GM19372 (cell line): ENCODE data around the gene TMEM151A.
"Not testable (repeated sequence)": the region's sequence is repeated elsewhere in the genome, so short reads cannot be mapped to it uniquely, and the experiment has no call there.

Experiments used
- ATAC-seq: cut with Tn5 transposase; IDR thresholded peaks from one replicate; pipeline ENCODE4 v1.9.1; 2021; ENCODE audit warnings: mild to moderate bottlenecking, low read depth, moderate library complexity; ENCODE audit not compliant: unreplicated experiment

Gene TMEM151A

GRCh38 chr11:66320289-66320688 is 28.6 kb downstream of the TMEM151A start:
- ATAC-seq: not testable (repeated sequence)

- ATAC-seq: not testable (repeated sequence)
Measured at GRCh38 chr11:66320748-66321147, 29.1 kb downstream of the TMEM151A start.

GRCh38 chr11:66321606-66322005 is 29.9 kb downstream of the TMEM151A start:
- ATAC-seq: no peak

GRCh38 chr11:66322732-66323427 is 31.2 kb downstream of the TMEM151A start:
- no peak for ATAC-seq

GRCh38 chr11:66323684-66324083 is 32.0 kb downstream of the TMEM151A start:
- ATAC-seq: no peak

GRCh38 chr11:66324664-66325063 is 33.0 kb downstream of the TMEM151A start:
- no peak for ATAC-seq

GRCh38 chr11:66325263-66325671 is 33.6 kb downstream of the TMEM151A start:
- no peak for ATAC-seq

- no peak for ATAC-seq
Measured at GRCh38 chr11:66326261-66327111, 34.8 kb downstream of the TMEM151A start.

- no peak for ATAC-seq
Measured at GRCh38 chr11:66327171-66328030, 35.7 kb downstream of the TMEM151A start.

GRCh38 chr11:66328031-66328301 is 36.3 kb downstream of the TMEM151A start:
- no peak for ATAC-seq

GRCh38 chr11:66328302-66329144 is 36.8 kb downstream of the TMEM151A start:
- ATAC-seq: no peak

- ATAC-seq: no peak
Measured at GRCh38 chr11:66329165-66329673, 37.5 kb downstream of the TMEM151A start.

- ATAC-seq: no peak
Measured at GRCh38 chr11:66330931-66331330, 39.2 kb downstream of the TMEM151A start.

- no peak for ATAC-seq
Measured at GRCh38 chr11:66331542-66332370, 40.1 kb downstream of the TMEM151A start.

- ATAC-seq: no peak
Measured at GRCh38 chr11:66332371-66333219, 40.9 kb downstream of the TMEM151A start.

- ATAC-seq: no peak
Measured at GRCh38 chr11:66333220-66333877, 41.7 kb downstream of the TMEM151A start.

GRCh38 chr11:66333896-66334604 is 42.4 kb downstream of the TMEM151A start:
- no peak for ATAC-seq
